ENCODE results near the gene CDADC1. TPM values are rescaled to one million over a fixed set of nuclear protein-coding genes. Genes with fewer than 3 reads are reported as not detected.

Gene CDADC1
- total RNA-seq, 1 donor from 2014 or later = 0.96 TPM

GRCh38 chr13:49213539-49213938, 34.2 kb upstream of the CDADC1 start:
- TF ChIP-seq CTCF (IDR thresholded peaks at IDR 0.05) = no peak
- Histone ChIP-seq H3K27ac (no peak overlapping the region), H3K27me3 (no peaks in the 10 kb centered on the region), H3K4me1 (no peaks in the 10 kb centered on the region), H3K36me3 (no peaks in the 10 kb centered on the region), H3K9me3 (no peaks in the 10 kb centered on the region), H3K4me3 (no peak overlapping the region)
- DNase-seq (ENCODE audit: low spot score in 2 of 2) = no peak
- intact Hi-C loops (cut with DNase I) = no loop called here

- intact Hi-C loops (cut with DNase I) = no loop called here
Measured at GRCh38 chr13:49213997-49214916, 33.5 kb upstream of the CDADC1 start.

GRCh38 chr13:49214917-49215376, 32.8 kb upstream of the CDADC1 start:
- Histone ChIP-seq H3K4me3 (no peak overlapping the region), H3K4me1 (no peaks in the 10 kb centered on the region), H3K27ac (no peak overlapping the region), H3K27me3 (no peaks in the 10 kb centered on the region), H3K9me3 (no peaks in the 10 kb centered on the region), H3K36me3 (no peaks in the 10 kb centered on the region)
- intact Hi-C loops (cut with DNase I) = no loop called here
- peak in 1 of 3 experiments; percentile 4 for TF ChIP-seq CTCF (IDR thresholded peaks at IDR 0.05)
- DNase-seq (ENCODE audit: low spot score in 2 of 2) = no peak

More at GRCh38 chr13:49213997-49214916, 33.5 kb upstream of the CDADC1 start:
- Histone ChIP-seq H3K27ac (no peak overlapping the region), H3K36me3 (no peaks in the 10 kb centered on the region), H3K4me3 (no peak overlapping the region), H3K27me3 (no peaks in the 10 kb centered on the region), H3K9me3 (no peaks in the 10 kb centered on the region), H3K4me1 (no peaks in the 10 kb centered on the region)
- DNase-seq (ENCODE audit: low spot score in 2 of 2) = no peak
- no peak for TF ChIP-seq CTCF (IDR thresholded peaks at IDR 0.05)

GRCh38 chr13:49216334-49216733, 31.4 kb upstream of the CDADC1 start:
- Histone ChIP-seq H3K27ac (no peak overlapping the region), H3K4me3 (no peak overlapping the region), H3K9me3 (no peaks in the 10 kb centered on the region), H3K27me3 (peaks cover 7% of the 10 kb centered on the region), H3K4me1 (no peaks in the 10 kb centered on the region), H3K36me3 (no peaks in the 10 kb centered on the region)
- no peak for DNase-seq (ENCODE audit: low spot score in 2 of 2)
- TF ChIP-seq CTCF (IDR thresholded peaks at IDR 0.05) = no peak
- intact Hi-C loops (cut with DNase I) = no loop called here

- H3K4me3 ChIP-seq = no peak overlapping the region
- no peak for TF ChIP-seq CTCF (IDR thresholded peaks at IDR 0.05)
- H3K27ac ChIP-seq = no peak overlapping the region
- DNase-seq (ENCODE audit: low spot score in 2 of 2) = no peak
- H3K36me3 ChIP-seq = no peaks in the 10 kb centered on the region
- no peaks in the 10 kb centered on the region for H3K9me3 ChIP-seq
- peaks cover 7% of the 10 kb centered on the region for H3K27me3 ChIP-seq
- no peaks in the 10 kb centered on the region for H3K4me1 ChIP-seq
- intact Hi-C loops (cut with DNase I) = no loop called here
Measured at GRCh38 chr13:49217962-49218492, 29.7 kb upstream of the CDADC1 start.

Data from ascending aorta (tissue), 2 donors.